A549 (cell line): ENCODE results near the gene GRSF1.

ENCODE experiments used
- BHLHE40 ChIP-seq: IDR thresholded peaks from 2 replicates; pipeline ENCODE4 v1.6.1; 2012; ENCODE audit warnings: low read depth, low read length, inconsistent platforms
- EP300 ChIP-seq, 2 experiments: fragments of >200 bp; sonication (Bioruptor Twin); formaldehyde crosslinking; IDR thresholded peaks; 2 replicates in 1 of 2; 3 replicates in 1 of 2; pipeline ENCODE4 v1.6.1; 2016 to 2017
- ESRRA ChIP-seq: fragments of 150-350 bp; IDR thresholded peaks from 2 replicates; pipeline ENCODE4 v1.6.1; 2014; ENCODE audit warnings: mild to moderate bottlenecking, low read length, borderline replicate concordance
- MAFK ChIP-seq: fragments of 450-650 bp; IDR thresholded peaks from 2 replicates; pipeline ENCODE4 v1.6.1; 2014; ENCODE audit not compliant: partially characterized antibody
- RAD21 ChIP-seq, 2 experiments: fragments of >200 bp in 1 of 2; sonication (Bioruptor Twin) in 1 of 2; formaldehyde crosslinking in 1 of 2; IDR thresholded peaks in 1 of 2; conservative IDR thresholded peaks in 1 of 2; 2 replicates in 1 of 2; 3 replicates in 1 of 2; pipeline ENCODE4 v1.6.1; 2012 to 2018; ENCODE audit warnings: inconsistent platforms in 1 of 2
- RFX5 ChIP-seq: fragments of 450-650 bp; IDR thresholded peaks from 2 replicates; pipeline ENCODE4 v1.7.1; 2014; ENCODE audit warnings: antibody characterized with exemption, mild to moderate bottlenecking, moderate library complexity
- ZC3H11A ChIP-seq: fragments of 450-650 bp; IDR thresholded peaks from 2 replicates; pipeline ENCODE4 v1.6.1; 2014; ENCODE audit warnings: antibody characterized with exemption, mild to moderate bottlenecking
- ZNF302 ChIP-seq: fragments of 250-450 bp; sonication (Bioruptor Pico); IDR thresholded peaks from 2 replicates; pipeline ENCODE4 v1.9.0; 2021; ENCODE audit warnings: inconsistent platforms, mild to moderate bottlenecking, moderate library complexity
- TF ChIP-seq, protein P1 (sequence below): fragments of 200-600 bp; sonication (generic); IDR thresholded peaks from 2 replicates; pipeline ENCODE4 v1.6.1; 2016; ENCODE audit warnings: antibody characterized with exemption, mild to moderate bottlenecking, moderate library complexity
- TF ChIP-seq, protein P2 (sequence below): fragments of >200 bp; sonication (Bioruptor Twin); formaldehyde crosslinking; IDR thresholded peaks from 3 replicates; pipeline ENCODE4 v1.5.1; 2016
- TF ChIP-seq, protein P3 (sequence below): fragments of 450-650 bp; IDR thresholded peaks from 2 replicates; pipeline ENCODE4 v1.6.1; 2014; ENCODE audit warnings: antibody characterized with exemption

DNA sequence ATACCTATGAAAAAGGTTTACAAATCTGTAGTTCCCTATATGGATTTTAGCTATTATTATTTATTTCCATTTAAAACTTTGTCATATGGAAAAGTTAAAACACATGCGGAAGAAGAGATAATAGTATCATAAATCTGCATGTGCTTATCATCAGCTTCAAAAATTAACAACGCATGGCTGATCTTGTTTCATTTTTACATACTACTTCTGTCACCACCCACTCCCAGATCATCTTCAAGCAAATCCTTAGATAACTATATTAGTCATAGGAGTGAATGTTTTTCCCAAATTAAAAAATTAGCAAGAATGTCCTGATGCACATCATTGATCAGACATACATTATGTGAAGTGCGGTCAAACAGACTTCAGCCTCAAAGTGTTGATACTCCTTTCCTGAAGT is 37.9 kb upstream of the GRSF1 start:
- TF ChIP-seq, protein P1, sequence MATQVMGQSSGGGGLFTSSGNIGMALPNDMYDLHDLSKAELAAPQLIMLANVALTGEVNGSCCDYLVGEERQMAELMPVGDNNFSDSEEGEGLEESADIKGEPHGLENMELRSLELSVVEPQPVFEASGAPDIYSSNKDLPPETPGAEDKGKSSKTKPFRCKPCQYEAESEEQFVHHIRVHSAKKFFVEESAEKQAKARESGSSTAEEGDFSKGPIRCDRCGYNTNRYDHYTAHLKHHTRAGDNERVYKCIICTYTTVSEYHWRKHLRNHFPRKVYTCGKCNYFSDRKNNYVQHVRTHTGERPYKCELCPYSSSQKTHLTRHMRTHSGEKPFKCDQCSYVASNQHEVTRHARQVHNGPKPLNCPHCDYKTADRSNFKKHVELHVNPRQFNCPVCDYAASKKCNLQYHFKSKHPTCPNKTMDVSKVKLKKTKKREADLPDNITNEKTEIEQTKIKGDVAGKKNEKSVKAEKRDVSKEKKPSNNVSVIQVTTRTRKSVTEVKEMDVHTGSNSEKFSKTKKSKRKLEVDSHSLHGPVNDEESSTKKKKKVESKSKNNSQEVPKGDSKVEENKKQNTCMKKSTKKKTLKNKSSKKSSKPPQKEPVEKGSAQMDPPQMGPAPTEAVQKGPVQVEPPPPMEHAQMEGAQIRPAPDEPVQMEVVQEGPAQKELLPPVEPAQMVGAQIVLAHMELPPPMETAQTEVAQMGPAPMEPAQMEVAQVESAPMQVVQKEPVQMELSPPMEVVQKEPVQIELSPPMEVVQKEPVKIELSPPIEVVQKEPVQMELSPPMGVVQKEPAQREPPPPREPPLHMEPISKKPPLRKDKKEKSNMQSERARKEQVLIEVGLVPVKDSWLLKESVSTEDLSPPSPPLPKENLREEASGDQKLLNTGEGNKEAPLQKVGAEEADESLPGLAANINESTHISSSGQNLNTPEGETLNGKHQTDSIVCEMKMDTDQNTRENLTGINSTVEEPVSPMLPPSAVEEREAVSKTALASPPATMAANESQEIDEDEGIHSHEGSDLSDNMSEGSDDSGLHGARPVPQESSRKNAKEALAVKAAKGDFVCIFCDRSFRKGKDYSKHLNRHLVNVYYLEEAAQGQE = no peak
- TF ChIP-seq RAD21 (conservative IDR thresholded peaks at IDR 0.05 in 1 of 2, IDR thresholded peaks at IDR 0.05 in 1 of 2) (no peak), BHLHE40 (no peak), ZNF302 (CRISPR knock-in tag) (no peak), RFX5 (no peak), ESRRA (no peak), ZC3H11A (no peak), MAFK (no peak), EP300 (IDR thresholded peaks at IDR 0.05) (no peak)
- TF ChIP-seq, protein P2, sequence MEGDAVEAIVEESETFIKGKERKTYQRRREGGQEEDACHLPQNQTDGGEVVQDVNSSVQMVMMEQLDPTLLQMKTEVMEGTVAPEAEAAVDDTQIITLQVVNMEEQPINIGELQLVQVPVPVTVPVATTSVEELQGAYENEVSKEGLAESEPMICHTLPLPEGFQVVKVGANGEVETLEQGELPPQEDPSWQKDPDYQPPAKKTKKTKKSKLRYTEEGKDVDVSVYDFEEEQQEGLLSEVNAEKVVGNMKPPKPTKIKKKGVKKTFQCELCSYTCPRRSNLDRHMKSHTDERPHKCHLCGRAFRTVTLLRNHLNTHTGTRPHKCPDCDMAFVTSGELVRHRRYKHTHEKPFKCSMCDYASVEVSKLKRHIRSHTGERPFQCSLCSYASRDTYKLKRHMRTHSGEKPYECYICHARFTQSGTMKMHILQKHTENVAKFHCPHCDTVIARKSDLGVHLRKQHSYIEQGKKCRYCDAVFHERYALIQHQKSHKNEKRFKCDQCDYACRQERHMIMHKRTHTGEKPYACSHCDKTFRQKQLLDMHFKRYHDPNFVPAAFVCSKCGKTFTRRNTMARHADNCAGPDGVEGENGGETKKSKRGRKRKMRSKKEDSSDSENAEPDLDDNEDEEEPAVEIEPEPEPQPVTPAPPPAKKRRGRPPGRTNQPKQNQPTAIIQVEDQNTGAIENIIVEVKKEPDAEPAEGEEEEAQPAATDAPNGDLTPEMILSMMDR = no peak
- TF ChIP-seq, protein P3, sequence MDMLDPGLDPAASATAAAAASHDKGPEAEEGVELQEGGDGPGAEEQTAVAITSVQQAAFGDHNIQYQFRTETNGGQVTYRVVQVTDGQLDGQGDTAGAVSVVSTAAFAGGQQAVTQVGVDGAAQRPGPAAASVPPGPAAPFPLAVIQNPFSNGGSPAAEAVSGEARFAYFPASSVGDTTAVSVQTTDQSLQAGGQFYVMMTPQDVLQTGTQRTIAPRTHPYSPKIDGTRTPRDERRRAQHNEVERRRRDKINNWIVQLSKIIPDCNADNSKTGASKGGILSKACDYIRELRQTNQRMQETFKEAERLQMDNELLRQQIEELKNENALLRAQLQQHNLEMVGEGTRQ = no peak
